ENCODE measurements around the gene NPY2R.

DNA sequence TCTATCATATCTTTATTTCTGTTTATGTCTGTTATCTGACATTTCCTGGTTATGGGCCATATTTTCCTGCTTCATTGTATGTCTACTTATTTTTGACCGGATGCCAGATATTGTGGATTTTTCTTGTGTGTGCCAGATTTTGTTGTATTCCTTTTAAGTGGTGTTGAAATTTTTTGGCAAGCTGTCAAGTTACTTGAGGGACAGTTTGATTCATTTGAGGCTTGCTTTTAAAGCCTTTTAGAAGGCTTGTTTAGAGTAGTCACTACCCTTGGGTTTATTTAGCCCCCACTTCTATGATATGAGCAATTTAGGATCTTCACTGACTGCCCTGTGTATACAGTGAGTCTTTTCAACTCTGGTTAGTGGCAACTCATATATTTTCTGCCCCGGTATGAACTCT is 29.2 kb upstream of the NPY2R start:
- TF ChIP-seq CTCF (IDR thresholded peaks at IDR 0.05): no peak
- TF ChIP-seq EZH2 (IDR thresholded peaks at IDR 0.05; ENCODE audit: borderline replicate concordance, insufficient read depth, low read depth, low read length, poor library complexity, severe bottlenecking): no peak
